Smooth muscle cell (in vitro differentiated cells): Measurements from ENCODE around the gene AKAP12. TPM values are rescaled to one million over a fixed set of nuclear protein-coding genes. Genes with fewer than 3 reads are reported as not detected.

Experiments
- DNase-seq: peaks from one replicate; lab custom pipeline; 2025; ENCODE audit not compliant: unreplicated experiment; lab: John Stamatoyannopoulos, UW
- H2AFZ ChIP-seq: fragments of 200-600 bp; sonication (generic); 2 replicates; pipeline ENCODE4 v1.6.0; 2016; ENCODE audit warnings: antibody characterized with exemption, low read depth, mild to moderate bottlenecking
- H3F3A ChIP-seq: fragments of 200-600 bp; sonication (generic); 2 replicates; pipeline ENCODE4 v1.6.0; 2017; ENCODE audit warnings: antibody characterized with exemption, low read depth
- H3K27ac ChIP-seq: fragments of 200-600 bp; sonication (generic); 2 replicates; pipeline ENCODE4 v1.5.1; 2016; ENCODE audit warnings: low read depth, mild to moderate bottlenecking
- H3K27me3 ChIP-seq: fragments of 200-600 bp; sonication (generic); 2 replicates; pipeline ENCODE4 v1.6.1; 2016; ENCODE audit warnings: low read depth, mild to moderate bottlenecking
- H3K36me3 ChIP-seq: fragments of 200-600 bp; sonication (generic); 2 replicates; pipeline ENCODE4 v1.5.1; 2016; ENCODE audit warnings: low read depth
- H3K4me1 ChIP-seq: fragments of 200-600 bp; sonication (generic); 2 replicates; pipeline ENCODE4 v1.5.1; 2016; ENCODE audit warnings: low read depth
- H3K4me2 ChIP-seq: fragments of 200-600 bp; sonication (generic); 2 replicates; pipeline ENCODE4 v1.6.0; 2016; ENCODE audit warnings: mild to moderate bottlenecking
- H3K4me3 ChIP-seq: fragments of 200-600 bp; sonication (generic); 2 replicates; pipeline ENCODE4 v1.5.1; 2016; ENCODE audit warnings: mild to moderate bottlenecking
- H3K79me2 ChIP-seq: fragments of 200-600 bp; sonication (generic); 2 replicates; pipeline ENCODE4 v1.6.0; 2016; ENCODE audit warnings: low read depth, mild to moderate bottlenecking
- H3K9ac ChIP-seq: fragments of 200-600 bp; sonication (generic); 2 replicates; pipeline ENCODE4 v1.6.0; 2016; ENCODE audit warnings: low read depth
- H3K9me3 ChIP-seq: fragments of 200-600 bp; sonication (generic); replicated peaks from 2 replicates; pipeline ENCODE4 v1.5.1; 2016; ENCODE audit warnings: low read depth
- H4K20me1 ChIP-seq: fragments of 200-600 bp; sonication (generic); 2 replicates; pipeline ENCODE4 v1.6.0; 2016; ENCODE audit warnings: low read depth
- WGBS: methylation state at CpG from one replicate; pipeline ENCODE4 v1.1.7; 2016; ENCODE audit warnings: low lambda C conversion rate; 5-methylcytosine and 5-hydroxymethylcytosine counted together
- polyA plus RNA-seq: library from polyadenylated mRNA; unstranded; fragments of >200 nt; fragmentation: Nextera tagmentation; extraction: Ambion mirVana; gene quantifications from 2 replicates; pipeline ENCODE4 v1.2.1, GENCODE V29; 2016
- total RNA-seq: library from RNA; depleted of rRNA; stranded (reverse); fragments of >200 nt; gene quantifications from 2 replicates; pipeline ENCODE4 v1.2.3, GENCODE V29; 2014
- TF ChIP-seq, protein P1 (sequence below): fragments of 200-600 bp; sonication (generic); IDR thresholded peaks from 2 replicates; pipeline ENCODE4 v1.5.1; 2017; ENCODE audit warnings: borderline replicate concordance, mild to moderate bottlenecking, antibody characterized with exemption; ENCODE audit not compliant: insufficient read depth, poor library complexity, severe bottlenecking

AKAP12 gene
- total and polyA plus RNA-seq, 2 experiments from 2014 or later: 10.7 to 13.3 TPM

DNA sequence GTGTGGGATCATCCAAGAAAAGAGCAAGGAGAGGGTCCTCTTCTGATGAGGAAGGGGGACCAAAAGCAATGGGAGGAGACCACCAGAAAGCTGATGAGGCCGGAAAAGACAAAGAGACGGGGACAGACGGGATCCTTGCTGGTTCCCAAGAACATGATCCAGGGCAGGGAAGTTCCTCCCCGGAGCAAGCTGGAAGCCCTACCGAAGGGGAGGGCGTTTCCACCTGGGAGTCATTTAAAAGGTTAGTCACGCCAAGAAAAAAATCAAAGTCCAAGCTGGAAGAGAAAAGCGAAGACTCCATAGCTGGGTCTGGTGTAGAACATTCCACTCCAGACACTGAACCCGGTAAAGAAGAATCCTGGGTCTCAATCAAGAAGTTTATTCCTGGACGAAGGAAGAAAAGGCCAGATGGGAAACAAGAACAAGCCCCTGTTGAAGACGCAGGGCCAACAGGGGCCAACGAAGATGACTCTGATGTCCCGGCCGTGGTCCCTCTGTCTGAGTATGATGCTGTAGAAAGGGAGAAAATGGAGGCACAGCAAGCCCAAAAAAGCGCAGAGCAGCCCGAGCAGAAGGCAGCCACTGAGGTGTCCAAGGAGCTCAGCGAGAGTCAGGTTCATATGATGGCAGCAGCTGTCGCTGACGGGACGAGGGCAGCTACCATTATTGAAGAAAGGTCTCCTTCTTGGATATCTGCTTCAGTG lies 110.8 kb downstream of the AKAP12 start:
- TF ChIP-seq, protein P1, sequence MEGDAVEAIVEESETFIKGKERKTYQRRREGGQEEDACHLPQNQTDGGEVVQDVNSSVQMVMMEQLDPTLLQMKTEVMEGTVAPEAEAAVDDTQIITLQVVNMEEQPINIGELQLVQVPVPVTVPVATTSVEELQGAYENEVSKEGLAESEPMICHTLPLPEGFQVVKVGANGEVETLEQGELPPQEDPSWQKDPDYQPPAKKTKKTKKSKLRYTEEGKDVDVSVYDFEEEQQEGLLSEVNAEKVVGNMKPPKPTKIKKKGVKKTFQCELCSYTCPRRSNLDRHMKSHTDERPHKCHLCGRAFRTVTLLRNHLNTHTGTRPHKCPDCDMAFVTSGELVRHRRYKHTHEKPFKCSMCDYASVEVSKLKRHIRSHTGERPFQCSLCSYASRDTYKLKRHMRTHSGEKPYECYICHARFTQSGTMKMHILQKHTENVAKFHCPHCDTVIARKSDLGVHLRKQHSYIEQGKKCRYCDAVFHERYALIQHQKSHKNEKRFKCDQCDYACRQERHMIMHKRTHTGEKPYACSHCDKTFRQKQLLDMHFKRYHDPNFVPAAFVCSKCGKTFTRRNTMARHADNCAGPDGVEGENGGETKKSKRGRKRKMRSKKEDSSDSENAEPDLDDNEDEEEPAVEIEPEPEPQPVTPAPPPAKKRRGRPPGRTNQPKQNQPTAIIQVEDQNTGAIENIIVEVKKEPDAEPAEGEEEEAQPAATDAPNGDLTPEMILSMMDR: no peak
- WGBS: 97% methylated on average over 20 of the region's 20 CpGs
- no peaks in the 10 kb centered on the region for H3K79me2 ChIP-seq

DNA sequence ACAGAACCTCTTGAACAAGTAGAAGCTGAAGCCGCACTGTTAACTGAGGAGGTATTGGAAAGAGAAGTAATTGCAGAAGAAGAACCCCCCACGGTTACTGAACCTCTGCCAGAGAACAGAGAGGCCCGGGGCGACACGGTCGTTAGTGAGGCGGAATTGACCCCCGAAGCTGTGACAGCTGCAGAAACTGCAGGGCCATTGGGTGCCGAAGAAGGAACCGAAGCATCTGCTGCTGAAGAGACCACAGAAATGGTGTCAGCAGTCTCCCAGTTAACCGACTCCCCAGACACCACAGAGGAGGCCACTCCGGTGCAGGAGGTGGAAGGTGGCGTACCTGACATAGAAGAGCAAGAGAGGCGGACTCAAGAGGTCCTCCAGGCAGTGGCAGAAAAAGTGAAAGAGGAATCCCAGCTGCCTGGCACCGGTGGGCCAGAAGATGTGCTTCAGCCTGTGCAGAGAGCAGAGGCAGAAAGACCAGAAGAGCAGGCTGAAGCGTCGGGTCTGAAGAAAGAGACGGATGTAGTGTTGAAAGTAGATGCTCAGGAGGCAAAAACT lies 111.5 kb downstream of the AKAP12 start:
- Histone ChIP-seq H3K27ac (no peak overlapping the region), H3K4me2 (no peak overlapping the region), H3K27me3 (no peaks in the 10 kb centered on the region), H3F3A (no peaks in the 10 kb centered on the region), H2AFZ (no peak overlapping the region), H4K20me1 (no peaks in the 10 kb centered on the region), H3K4me1 (no peaks in the 10 kb centered on the region), H3K9ac (no peak overlapping the region), H3K4me3 (no peak overlapping the region), H3K9me3 (no peaks in the 10 kb centered on the region), H3K79me2 (no peaks in the 10 kb centered on the region), H3K36me3 (no peaks in the 10 kb centered on the region)
- 96% methylated on average over 18 of the region's 18 CpGs for WGBS
- TF ChIP-seq, protein P1: no peak
- no peak for DNase-seq

More for the DNA sequence above, 110.8 kb downstream of the AKAP12 start:
- H3K36me3 ChIP-seq: no peaks in the 10 kb centered on the region
- no peak overlapping the region for H3K27ac ChIP-seq
- no peak overlapping the region for H3K9ac ChIP-seq
- no peak overlapping the region for H2AFZ ChIP-seq
- no peaks in the 10 kb centered on the region for H4K20me1 ChIP-seq
- H3K4me2 ChIP-seq: no peak overlapping the region
- no peak for DNase-seq
- no peaks in the 10 kb centered on the region for H3K4me1 ChIP-seq
- H3K9me3 ChIP-seq: no peaks in the 10 kb centered on the region
- H3F3A ChIP-seq: no peaks in the 10 kb centered on the region
- H3K27me3 ChIP-seq: no peaks in the 10 kb centered on the region
- no peak overlapping the region for H3K4me3 ChIP-seq

DNA sequence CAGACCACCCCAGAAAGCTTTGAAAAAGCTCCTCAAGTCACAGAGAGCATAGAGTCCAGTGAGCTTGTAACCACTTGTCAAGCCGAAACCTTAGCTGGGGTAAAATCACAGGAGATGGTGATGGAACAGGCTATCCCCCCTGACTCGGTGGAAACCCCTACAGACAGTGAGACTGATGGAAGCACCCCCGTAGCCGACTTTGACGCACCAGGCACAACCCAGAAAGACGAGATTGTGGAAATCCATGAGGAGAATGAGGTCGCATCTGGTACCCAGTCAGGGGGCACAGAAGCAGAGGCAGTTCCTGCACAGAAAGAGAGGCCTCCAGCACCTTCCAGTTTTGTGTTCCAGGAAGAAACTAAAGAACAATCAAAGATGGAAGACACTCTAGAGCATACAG lies 112.0 kb downstream of the AKAP12 start:
- Histone ChIP-seq H3K4me1 (no peaks in the 10 kb centered on the region), H3K27me3 (no peaks in the 10 kb centered on the region), H3K36me3 (no peaks in the 10 kb centered on the region), H3K79me2 (no peaks in the 10 kb centered on the region), H3F3A (no peaks in the 10 kb centered on the region), H3K4me2 (no peak overlapping the region), H3K27ac (no peak overlapping the region), H2AFZ (no peak overlapping the region), H3K9me3 (no peaks in the 10 kb centered on the region), H3K9ac (no peak overlapping the region), H3K4me3 (no peak overlapping the region), H4K20me1 (no peaks in the 10 kb centered on the region)
- 96% methylated on average over 7 of the region's 7 CpGs for WGBS
- DNase-seq: no peak
- TF ChIP-seq, protein P1: no peak
